NCI-H345 (cell line): Measurements from ENCODE around the gene POTEE.
"Not testable (repeated sequence)": the region's sequence is repeated elsewhere in the genome, so short reads cannot be mapped to it uniquely, and the experiment has no call there.

Experiments used
- DNase-seq: peaks from one replicate; lab custom pipeline; 2025; lab: John Stamatoyannopoulos, UW

The POTEE gene

GRCh38 chr2:131209030-131209772, at the start of gene POTEE:
POTEE (plus strand) TSS chr2:131209536; CDS start chr2:131218403, 8,867 bp downstream.
- not testable (repeated sequence) for DNase-seq

- DNase-seq = not testable (repeated sequence)
These were observed 43.8 kb upstream of the POTEE start for GRCh38 chr2:131165562-131165961.

DNA sequence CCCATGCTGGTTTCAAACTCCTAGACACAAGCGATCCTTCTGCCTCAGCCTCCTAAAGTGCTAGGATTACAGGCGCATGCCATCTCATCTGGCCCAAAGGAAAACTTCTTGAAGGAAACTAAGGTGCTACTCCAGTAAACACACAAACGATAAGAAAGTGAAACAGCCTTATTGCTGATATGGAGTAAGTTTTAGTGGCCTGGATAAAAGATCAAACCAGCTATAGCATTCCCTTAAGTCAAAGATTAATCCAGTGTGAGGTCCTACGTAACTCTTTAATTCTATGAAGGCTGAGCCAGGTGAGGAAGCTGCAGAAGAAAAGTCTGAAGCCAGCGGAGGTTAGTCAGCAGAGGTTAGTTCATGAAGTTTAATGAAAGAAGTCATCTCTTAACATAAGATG, 40.8 kb upstream of the POTEE start:
- DNase-seq = no peak

DNA sequence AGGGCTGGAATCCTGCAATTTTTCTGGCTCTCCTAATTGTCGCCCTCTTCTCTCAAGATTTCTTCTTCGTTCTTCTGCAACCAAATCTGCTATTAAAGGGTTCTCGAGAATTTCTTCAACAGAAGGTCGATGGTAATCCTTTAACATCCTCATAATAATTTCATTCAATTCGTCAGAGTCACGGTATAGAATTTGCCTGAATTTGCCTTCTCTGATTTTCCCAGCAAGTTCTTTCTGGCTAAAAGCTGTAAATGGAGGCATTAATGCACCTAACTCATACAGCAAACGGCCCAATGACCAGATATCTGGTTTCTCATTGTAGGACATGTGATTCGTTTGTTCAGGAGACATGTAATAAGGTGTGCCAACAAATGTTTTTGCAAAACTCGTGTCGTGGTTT, 31.3 kb upstream of the POTEE start:
- not testable (repeated sequence) for DNase-seq

DNA sequence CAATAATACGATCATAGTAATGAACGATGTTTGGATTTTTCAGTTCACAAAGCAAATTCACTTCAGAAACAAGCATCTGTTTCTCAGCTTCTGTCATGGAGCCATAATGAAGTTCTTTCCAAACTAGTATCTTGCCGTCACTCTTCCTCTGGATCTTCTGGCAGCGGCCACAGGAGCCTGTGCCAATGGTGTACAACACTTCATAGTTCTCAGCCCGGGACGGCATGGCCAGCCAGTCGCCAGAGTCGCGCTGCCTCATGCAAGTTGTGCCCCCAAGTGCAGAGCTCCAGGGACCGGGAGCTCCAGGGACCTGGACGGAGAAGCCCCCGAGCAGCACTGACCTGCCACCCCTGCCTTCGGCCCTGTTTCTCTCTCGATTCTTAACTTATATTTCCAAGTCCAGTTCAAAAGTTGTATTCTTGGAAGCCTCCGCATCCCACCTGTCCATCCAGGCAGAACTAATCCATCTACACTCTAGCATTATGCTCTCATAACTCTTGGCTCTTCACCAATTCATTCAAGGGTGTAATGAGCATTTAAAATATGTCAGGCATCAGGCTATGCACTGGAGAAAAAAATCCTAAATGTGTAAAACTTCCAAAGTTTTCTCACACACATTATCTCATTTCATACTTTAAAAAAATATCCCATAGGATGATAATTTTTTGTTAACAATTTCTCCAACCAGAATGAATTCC, 30.5 kb upstream of the POTEE start:
- DNase-seq = not testable (repeated sequence)

DNA sequence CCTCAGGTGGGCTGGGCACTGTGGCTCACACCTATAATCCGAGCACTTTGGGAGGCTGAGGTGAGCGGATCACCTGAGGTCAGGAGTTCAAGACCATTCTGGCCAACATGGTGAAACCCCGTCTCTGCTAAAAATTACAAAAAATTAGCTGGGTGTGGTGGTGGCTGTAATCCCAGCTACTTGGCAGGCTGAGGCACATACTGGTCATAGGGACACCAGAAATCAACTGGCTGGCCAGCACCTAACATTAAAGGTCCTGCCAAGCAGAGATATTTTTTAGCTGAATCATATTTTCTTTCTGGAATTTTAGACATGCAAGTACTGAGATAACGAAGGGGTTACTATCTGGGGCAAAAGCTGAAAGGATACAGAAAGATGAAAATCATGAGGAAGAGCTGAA, 27.9 kb upstream of the POTEE start:
- not testable (repeated sequence) for DNase-seq

- not testable (repeated sequence) for DNase-seq
These were observed 15.9 kb upstream of the POTEE start for GRCh38 chr2:131193421-131193820.

- DNase-seq = not testable (repeated sequence)
These were observed 13.2 kb upstream of the POTEE start for GRCh38 chr2:131196186-131196585.

DNA sequence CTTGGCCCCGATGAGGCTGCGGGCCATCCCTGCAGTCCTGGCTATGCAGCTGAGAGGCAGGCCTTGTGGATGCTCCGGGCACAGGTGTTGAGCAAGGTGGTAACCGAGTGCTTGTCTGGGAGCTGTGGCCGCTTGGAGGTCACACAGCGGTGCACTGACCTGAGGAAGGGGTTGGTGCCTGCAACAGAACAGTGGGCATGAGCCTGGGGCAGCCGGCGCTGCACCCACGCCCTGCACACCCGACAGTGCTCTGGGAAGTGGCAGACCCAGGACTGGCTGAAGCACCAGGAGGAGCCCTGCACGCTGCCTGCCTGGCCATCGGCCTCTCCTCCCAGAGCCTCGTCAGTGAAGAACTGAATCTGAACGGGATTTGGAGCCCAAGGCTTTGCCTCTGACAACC, 8.2 kb upstream of the POTEE start:
- DNase-seq = no peak

DNA sequence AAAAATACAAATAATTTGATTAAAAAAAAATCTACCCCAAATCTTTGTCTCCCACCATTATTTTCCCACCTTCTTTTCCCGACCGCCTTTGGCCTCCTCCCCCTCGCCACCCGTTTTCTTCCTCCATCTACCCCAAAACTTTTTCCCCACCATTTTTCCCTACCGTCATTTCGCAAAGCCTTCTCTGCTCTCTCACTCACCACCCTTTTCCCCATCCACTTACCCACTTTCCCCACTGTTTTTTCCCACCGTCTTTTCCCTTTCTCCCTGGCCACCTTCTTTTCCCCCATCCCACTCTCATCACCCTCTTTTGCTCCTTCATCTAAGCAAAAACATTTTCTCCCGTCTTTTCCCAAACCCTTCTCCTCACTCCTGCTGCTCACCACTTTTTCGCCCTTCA, 1.5 kb upstream of the POTEE start:
- DNase-seq = not testable (repeated sequence)

DNA sequence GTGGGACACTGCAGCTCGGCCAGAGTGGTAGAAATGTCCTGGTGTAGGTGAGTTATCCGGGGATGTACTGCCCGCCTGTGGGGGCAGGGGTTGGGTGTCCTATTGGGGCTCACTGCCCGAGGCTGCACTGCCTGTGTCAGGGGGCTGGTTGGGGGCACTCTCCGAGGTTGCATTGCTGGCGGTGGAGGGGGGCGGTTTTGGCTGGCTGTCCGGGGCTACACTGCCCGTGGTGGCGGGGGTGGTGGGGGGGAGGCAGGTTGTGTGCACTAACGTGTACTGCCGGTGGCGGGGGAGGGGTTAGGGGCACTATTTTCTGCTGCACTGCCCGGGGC, 403 bp downstream of the POTEE start:
- DNase-seq = not testable (repeated sequence)

GRCh38 chr2:131210434-131211211, 1.3 kb downstream of the POTEE start:
- not testable (repeated sequence) for DNase-seq

DNA sequence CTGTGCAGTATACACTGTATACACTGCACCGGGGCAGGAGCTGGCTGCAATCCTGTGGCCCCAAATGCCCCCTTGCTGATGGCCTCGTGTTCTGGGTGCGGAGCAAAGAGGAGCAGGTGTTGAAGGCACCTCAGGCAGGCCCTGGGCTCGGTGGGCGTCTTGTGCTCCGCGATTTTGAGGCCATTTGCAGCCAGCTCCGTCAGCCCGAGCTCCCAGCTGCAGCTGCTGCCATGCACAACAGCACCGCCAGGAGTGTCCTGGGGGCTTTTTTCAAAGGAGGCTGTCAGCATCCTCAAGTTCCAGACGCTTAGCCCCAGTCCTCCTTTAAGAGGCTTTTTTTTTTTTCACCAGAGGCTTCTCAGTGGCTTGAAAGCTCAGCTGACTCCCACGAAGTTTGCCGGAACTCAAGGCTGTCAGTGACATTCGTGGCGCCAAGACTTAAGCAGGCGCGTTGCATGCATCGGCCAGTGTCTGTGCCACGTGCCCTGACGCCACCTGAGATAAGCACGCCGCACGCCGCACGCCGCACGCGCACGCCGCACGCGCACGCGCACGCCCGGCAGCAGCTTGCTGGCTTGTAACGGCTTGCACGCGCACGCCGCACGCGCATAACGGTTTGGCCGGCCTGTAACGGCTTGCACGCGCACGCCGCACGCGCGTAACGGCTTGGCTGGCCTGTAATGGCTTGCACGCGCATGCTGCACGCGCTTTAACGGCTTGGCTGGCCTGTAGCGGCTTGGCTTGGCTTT, 8.1 kb downstream of the POTEE start:
- DNase-seq = not testable (repeated sequence)

DNA sequence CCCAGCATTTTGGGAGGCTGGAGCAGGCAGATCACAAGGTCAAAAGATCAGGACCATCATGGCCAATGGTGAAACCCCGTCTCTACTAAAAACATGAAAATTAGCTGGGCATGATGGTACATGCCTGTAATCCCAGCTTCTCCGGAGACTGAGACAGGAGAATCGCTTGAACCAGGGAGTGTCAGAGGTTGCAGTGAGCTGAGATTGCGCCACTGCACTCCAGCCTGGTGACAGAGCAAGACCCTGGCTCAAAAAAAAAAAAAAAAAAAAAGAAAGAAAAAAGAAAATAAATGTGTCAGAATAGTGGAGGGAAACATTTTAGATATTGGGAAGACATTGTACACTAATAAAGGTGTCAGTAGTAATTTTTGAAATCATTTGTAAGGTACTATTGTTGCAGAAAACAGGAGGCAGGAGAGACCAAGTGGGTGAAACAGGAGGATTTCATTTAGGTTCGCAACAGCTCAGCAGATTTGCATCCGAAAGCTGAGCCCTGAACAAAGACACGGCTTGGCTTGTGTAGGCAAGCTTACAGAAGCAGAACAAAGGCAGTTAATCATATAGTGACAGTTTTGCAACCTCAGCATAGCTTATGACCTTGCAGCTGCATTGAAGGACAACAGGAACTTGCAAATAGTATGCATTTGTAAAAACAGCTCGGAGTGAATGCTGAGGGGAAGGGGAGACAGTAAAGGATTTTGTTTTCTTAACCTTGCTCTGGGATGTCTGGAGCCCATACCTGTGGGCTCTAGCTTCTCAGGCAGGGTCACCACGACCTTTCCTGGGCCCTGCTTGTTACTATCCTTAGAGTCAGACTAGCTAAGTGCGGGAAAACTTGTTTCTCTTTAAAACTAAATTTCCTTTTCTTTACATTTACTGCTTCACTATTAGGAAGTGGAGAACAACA, 26.5 kb downstream of the POTEE start:
- peak; percentile 60 for DNase-seq
